HG02884 (cell line): ENCODE results near the gene SPPL3.
A peak's percentile ranks its signal among the peaks of the same experiment; 100 is the strongest.
"Not testable (repeated sequence)": the region's sequence is repeated elsewhere in the genome, so short reads cannot be mapped to it uniquely, and the experiment has no call there.

Experiments used
- ATAC-seq: cut with Tn5 transposase; IDR thresholded peaks from one replicate; pipeline ENCODE4 v1.9.1; 2021; ENCODE audit warnings: mild to moderate bottlenecking, moderate library complexity; ENCODE audit not compliant: unreplicated experiment

SPPL3 gene

GRCh38 chr12:120732198-120732597, 172.0 kb downstream of the SPPL3 start:
- ATAC-seq, result not testable (repeated sequence)

DNA sequence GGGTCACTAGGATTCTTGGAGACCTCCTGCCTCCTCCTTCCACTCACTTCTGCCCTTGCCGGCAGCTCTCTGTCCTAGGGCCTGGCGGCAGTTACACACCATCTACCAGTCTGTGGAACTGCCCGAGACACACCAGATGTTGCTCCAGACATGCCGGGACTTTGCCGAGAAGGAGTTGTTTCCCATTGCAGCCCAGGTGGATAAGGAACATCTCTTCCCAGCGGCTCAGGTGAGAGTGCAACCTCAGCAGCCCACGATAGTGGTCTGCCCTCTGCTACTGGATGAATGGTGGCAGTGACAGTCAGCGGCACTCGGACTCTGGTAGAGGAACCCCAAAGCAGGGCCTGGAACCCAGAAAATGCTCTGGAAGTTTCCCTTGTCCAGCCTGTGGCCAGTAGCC, 177.2 kb downstream of the SPPL3 start:
- ATAC-seq, result no peak

- ATAC-seq, result no peak
Observed at GRCh38 chr12:120726510-120726793, 177.7 kb downstream of the SPPL3 start.

- peak; percentile 90 for ATAC-seq
Observed at GRCh38 chr12:120725659-120726509, 178.3 kb downstream of the SPPL3 start, which contains the start of gene ACADS. TSS of gene ACADS (plus strand) at chr12:120725826. CDS start at chr12:120725886, 60 bp downstream.

GRCh38 chr12:120725151-120725658, 179.0 kb downstream of the SPPL3 start:
- ATAC-seq, result no peak

GRCh38 chr12:120724720-120725119, 179.4 kb downstream of the SPPL3 start:
- no peak for ATAC-seq

GRCh38 chr12:120722784-120723183, 181.4 kb downstream of the SPPL3 start:
- no peak for ATAC-seq

DNA sequence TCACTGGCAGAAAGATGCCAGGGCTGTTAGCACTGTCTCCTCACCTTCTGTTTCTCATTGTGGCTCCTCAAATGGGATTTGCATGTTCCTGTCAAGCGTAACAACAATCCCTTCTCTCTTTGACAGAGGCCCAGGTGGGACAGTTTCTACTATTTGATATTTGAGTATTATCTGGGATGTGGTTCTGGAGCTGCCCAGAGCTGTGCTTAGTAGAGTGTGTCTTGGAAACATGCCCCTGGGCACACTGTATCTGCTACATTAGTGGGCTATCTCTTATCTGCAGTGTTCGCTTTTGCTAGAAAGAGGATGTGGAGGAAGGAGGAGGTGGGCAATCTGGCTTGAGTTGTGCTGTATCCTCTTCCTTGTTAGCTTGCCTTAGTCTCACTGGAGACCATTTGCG, 182.3 kb downstream of the SPPL3 start:
- no peak for ATAC-seq

DNA sequence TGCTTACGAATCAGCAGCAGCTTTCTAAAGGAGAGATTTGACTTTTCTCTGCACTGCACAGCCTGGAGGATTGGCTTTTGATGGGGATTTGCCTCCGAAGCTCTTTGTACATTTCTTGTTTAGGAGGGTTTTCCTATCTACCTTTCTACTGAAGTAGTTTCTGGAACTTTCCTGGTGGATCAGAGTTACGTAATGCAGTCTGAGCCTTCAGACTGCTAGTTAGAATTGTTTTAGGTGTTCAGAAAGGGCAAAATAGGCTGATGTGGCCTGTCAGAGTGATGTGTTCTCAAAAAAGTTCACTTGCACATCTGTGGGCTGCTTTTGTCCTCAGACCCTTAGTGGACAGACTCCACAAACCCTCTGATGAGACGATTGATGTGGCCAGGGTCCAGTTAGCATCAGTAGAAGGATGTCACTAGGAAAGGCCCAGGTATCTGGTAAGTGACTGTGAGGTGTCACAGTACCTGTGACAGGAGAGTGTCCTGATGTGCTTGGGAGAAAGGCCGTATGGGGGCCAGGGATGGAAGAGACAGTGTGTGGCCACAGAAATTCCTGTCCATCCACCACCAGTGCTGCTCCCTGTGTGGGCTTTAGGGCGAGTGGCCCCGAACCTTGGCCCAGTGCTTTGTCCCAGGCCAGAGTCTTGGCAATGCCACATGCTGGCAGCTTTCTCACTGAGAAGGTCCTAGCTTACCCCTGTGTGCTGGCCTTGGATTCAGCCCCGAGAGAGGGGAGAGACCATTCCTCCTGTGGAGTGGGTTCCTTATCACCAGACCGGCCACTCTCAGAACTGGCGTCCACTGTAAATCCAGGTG, 183.0 kb downstream of the SPPL3 start:
- ATAC-seq, result no peak

DNA sequence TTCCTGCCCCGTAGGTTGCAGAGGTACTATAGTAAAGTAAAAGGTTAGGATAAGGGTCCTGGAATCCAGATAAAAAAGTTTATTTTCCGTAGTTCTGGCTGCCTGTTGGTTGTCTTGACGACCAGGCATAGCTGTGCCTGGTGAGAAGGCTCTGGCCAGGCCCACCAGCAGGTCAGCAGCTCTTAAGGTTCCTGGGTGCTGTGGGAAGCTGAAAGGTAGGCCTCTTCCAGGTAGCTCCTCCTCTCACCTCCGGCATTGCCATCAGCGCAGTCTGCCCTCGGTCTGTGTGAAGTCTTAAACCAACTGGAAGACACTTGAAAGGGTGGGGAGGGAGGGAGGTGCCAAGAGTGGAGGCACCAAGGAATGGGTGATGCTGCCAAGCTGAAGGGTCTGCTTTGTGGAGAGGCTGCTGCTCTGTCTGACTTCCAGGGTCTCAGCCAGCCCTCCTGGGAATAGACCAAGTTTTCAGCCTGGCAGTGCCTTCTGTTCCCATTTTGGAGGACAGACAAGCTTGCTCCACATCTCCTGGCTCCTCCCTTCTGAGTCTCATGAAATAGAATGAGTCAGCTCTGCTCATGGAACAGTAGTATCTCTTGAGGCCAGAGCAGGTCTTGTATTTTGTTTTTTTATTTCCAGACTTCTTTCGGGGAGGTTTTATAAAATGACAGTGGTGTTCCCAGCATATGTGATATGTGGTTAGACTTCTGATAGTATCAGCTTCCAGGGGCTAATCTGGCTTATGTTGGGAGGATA, 183.7 kb downstream of the SPPL3 start:
- no peak for ATAC-seq

DNA sequence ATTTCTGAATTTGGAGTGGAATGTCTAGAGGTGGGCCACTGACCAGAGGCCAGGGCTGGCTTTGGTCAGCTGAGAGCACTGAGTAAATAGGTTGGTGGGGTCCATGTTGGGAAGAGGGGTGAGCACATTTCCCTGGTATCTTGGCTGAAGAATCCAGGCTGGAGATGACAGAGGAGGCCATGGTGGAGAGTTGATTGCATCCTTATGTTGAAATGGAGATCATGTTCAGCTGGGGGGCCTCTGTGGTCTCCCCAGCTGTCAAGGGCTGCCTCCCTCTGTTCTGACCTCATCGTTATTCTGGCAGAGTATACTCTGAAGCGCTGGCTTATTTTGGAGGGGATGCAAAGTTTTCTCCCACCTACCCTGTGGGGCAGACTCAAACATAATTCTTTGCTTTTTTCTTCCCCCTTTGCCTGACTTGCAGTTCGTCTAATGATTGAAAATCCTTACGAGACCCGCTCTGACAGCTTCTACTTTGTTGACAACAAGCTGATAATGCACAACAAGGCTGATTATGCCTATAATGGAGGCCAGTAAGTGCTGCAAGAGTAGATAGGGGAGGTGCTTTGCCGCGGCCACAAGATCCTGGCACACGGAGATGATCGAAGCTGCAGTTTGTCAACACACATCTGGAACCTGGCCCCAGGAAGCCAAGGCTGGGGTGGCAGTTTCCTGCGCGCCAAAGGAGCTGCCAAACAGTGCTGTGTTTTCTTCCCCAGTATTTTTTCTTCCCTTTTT, 184.5 kb downstream of the SPPL3 start:
- no peak for ATAC-seq

DNA sequence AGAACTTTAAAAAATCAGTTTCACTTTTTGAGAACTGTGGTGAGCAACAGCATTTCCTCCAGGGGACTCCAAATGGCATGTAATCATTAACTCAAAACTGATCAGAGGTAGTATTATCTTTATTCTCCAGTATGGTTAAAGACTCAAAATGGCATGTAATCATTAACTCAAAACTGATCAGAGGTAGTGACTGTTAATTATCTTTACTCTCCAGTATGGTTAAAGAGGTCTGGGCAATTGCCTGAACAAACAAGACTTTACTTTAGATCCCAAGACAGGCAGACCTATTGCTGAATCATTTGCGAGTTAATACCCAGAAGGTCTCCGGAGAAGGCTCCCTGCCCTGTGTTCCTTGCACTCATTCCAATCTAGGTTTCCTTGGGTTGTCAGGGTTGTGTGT, 185.1 kb downstream of the SPPL3 start:
- ATAC-seq, result no peak

GRCh38 chr12:120718055-120718454, 186.1 kb downstream of the SPPL3 start:
- no peak for ATAC-seq

DNA sequence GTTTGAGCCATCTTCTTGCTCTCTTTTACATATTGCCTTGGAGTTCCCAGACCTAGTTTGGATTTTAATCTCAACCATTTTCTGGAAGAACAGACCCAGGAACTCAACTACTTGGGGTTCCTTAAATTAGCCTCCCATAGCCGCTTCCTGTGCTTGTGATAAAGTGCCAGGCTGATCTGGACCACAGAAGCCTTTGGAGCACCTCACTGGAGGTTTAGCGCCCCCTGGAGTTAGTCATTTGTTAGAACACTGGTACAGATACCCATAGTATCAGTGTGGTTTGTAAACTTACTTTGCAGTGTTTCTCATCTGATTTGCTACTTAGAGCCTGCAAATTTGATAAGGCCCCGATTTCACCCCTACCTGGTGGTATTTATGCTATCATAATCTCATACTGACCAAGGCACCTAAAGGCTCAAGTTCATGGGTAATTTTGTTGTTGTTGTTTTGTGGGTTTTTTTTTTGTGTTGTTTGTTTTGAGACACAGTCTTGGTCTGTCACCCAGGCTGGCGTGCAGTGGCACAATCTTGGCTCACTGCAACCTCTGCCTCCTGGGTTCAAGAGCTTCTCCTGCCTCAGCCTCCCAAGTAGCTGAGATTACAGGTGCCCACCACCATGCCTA, 190.2 kb downstream of the SPPL3 start:
- no peak for ATAC-seq

DNA sequence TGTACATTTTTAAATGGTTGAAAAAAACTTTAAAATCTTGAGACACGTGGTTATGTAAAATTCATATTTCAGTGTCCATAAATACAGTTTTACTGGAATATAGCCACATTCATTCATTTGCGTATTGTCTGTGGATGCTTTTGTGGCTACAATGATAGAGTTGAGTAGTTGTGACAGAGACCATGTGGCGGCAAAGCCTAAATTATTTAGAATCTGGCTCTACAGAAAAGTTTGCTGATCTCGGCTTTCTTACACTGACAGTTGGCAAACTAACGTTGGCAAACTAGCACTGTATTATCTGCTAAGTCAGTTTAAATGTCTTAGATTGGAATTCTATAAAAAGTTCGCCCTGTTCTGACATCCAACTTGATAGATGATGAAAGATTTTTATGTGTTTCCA, 191.5 kb downstream of the SPPL3 start:
- ATAC-seq, result no peak
